DMS53 treated with DMSO at 0.1 percent for 48 hours (cell line): Measurements from ENCODE around the gene KCNJ6.
"Not testable (repeated sequence)": the region's sequence is repeated elsewhere in the genome, so short reads cannot be mapped to it uniquely, and the experiment has no call there.

Source experiments
- DNase-seq: peaks from one replicate; lab custom pipeline; 2025; ENCODE audit not compliant: unreplicated experiment; lab: John Stamatoyannopoulos, UW

The KCNJ6 gene

GRCh38 chr21:37656899-37657298 is 259.4 kb downstream of the KCNJ6 start:
- DNase-seq: no peak

GRCh38 chr21:37655611-37656300 is 260.5 kb downstream of the KCNJ6 start:
- DNase-seq: no peak

- DNase-seq: no peak
Measured at GRCh38 chr21:37654596-37654995, 261.7 kb downstream of the KCNJ6 start.

GRCh38 chr21:37653201-37653600 is 263.1 kb downstream of the KCNJ6 start:
- no peak for DNase-seq

GRCh38 chr21:37647781-37648180 is 268.5 kb downstream of the KCNJ6 start:
- no peak for DNase-seq

GRCh38 chr21:37646761-37647160 is 269.5 kb downstream of the KCNJ6 start:
- not testable (repeated sequence) for DNase-seq

GRCh38 chr21:37645848-37646247 is 270.4 kb downstream of the KCNJ6 start:
- no peak for DNase-seq

GRCh38 chr21:37644636-37645035 is 271.6 kb downstream of the KCNJ6 start:
- no peak for DNase-seq

GRCh38 chr21:37643862-37644261 is 272.4 kb downstream of the KCNJ6 start:
- DNase-seq: not testable (repeated sequence)

GRCh38 chr21:37642493-37642892 is 273.8 kb downstream of the KCNJ6 start:
- no peak for DNase-seq

- no peak for DNase-seq
Measured at GRCh38 chr21:37639756-37640155, 276.5 kb downstream of the KCNJ6 start.

GRCh38 chr21:37636152-37636860 is 280.0 kb downstream of the KCNJ6 start:
- no peak for DNase-seq

- DNase-seq: no peak
Measured at GRCh38 chr21:37631319-37632117, 284.7 kb downstream of the KCNJ6 start.

GRCh38 chr21:37630872-37631271 is 285.4 kb downstream of the KCNJ6 start:
- no peak for DNase-seq

GRCh38 chr21:37628362-37628761 is 287.9 kb downstream of the KCNJ6 start:
- no peak for DNase-seq

- no peak for DNase-seq
Measured at GRCh38 chr21:37627561-37627960, 288.7 kb downstream of the KCNJ6 start.

- no peak for DNase-seq
Measured at GRCh38 chr21:37627074-37627473, 289.2 kb downstream of the KCNJ6 start.

GRCh38 chr21:37626320-37626719 is 289.9 kb downstream of the KCNJ6 start:
- no peak for DNase-seq

- no peak for DNase-seq
Measured at GRCh38 chr21:37623689-37624088, 292.6 kb downstream of the KCNJ6 start.

GRCh38 chr21:37623183-37623582 is 293.1 kb downstream of the KCNJ6 start:
- no peak for DNase-seq

- no peak for DNase-seq
Measured at GRCh38 chr21:37622755-37623154, 293.5 kb downstream of the KCNJ6 start.

- no peak for DNase-seq
Measured at GRCh38 chr21:37620401-37620800, 295.9 kb downstream of the KCNJ6 start.
